Coronary artery (tissue), 2 donors: ENCODE data around the gene PRKCE.

Experiments used
- DNase-seq: peaks from one replicate; pipeline ENCODE4 v3.0.0-alpha.2; 2017; ENCODE audit warnings: low spot score
- H3K27ac ChIP-seq, 2 donors: fragments of 200-600 bp; sonication (generic); one replicate each; pipeline ENCODE4 v1.5.1; 2016 to 2019
- H3K4me3 ChIP-seq: fragments of 200-600 bp; sonication (generic); 2 replicates; pipeline ENCODE4 v1.5.1; 2016; ENCODE audit warnings: mild to moderate bottlenecking, moderate library complexity
- TF ChIP-seq, protein P1 (sequence below): fragments of 200-600 bp; sonication (generic); IDR thresholded peaks from one replicate; pipeline ENCODE4 v1.5.1; 2019; ENCODE audit warnings: antibody characterized with exemption

Gene PRKCE

DNA sequence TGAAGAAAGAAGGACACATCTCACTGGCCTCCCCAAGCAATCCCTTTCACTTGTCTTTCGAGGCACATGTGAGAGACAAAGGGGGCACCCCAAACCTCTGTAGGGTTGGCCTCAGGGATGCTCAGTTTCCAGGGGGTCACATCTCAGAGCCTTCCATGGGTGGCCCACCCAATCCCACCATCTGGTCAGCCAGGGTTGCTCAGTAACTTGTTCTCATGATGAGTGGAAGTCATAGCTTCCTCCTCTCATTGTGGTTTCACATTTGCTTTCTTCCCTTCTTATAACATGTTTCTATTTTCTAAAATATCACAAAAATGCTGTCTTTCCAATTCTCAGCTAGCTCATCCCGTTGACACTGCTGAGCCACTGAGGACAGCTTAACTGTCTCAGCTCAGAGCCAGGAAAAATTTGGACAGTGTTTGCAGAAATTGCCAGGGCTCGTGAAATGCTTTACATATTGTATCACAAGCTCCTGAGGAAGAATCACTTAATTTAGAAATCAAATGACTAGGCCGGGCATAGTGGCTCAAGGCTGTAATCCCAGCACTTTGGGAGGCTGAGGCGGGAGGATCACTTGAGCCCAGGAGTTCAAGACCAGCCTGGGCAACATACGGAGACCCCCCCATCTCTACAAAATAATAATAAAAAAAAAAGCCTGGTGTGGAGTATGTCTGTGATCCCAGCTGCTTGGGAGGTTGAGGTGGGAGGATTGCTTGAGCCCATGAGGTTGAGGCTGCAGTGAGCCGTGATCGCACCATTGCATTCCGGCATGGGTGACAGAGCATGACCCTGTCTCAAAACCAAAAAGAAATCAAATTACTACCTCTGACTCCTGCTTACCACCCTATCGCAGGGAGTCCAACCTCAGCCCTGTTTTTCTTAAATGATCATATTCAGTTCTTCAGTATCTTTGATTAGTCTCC, 129.3 kb downstream of the PRKCE start:
- TF ChIP-seq, protein P1, sequence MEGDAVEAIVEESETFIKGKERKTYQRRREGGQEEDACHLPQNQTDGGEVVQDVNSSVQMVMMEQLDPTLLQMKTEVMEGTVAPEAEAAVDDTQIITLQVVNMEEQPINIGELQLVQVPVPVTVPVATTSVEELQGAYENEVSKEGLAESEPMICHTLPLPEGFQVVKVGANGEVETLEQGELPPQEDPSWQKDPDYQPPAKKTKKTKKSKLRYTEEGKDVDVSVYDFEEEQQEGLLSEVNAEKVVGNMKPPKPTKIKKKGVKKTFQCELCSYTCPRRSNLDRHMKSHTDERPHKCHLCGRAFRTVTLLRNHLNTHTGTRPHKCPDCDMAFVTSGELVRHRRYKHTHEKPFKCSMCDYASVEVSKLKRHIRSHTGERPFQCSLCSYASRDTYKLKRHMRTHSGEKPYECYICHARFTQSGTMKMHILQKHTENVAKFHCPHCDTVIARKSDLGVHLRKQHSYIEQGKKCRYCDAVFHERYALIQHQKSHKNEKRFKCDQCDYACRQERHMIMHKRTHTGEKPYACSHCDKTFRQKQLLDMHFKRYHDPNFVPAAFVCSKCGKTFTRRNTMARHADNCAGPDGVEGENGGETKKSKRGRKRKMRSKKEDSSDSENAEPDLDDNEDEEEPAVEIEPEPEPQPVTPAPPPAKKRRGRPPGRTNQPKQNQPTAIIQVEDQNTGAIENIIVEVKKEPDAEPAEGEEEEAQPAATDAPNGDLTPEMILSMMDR, result no peak
- DNase-seq, result no peak
- no peak overlapping the region for H3K4me3 ChIP-seq
- H3K27ac ChIP-seq, result no peak overlapping the region

DNA sequence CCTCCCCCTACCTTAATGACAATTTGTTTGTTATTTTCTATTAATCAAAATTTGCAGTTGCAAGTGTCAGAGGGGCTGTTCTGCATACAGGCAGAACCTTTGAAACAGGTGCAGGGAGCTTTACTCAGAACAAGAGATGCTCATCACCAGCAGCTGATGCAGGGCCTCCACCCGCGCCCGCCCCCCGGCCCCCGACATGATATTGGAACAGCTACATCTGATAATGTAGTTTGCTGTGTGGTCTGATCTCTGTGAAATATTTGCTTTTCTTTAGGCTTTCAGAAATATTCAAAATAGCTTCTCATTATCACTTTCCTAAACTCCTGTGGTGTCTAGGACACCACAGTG, 130.0 kb downstream of the PRKCE start:
- TF ChIP-seq, protein P1, result no peak
- H3K27ac ChIP-seq, result no peak overlapping the region

DNA sequence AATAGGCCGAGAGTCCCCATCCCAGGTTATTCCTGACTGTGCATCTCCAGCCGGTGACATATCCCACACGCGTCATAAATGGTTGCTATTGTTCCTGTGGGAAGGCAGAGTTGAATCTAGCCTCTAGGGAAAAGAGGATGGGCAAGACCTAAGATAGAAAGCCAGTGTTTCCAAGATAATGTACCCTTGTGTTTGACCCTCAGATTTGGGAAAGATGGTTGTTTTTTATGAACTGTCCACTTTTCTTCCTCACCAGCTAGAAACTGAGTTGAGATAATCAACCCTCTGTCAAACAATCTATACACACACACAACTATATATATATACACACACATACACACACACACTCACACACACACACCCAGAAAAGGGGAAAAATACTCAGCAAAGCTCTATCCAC, 131.0 kb downstream of the PRKCE start:
- H3K4me3 ChIP-seq, result no peak overlapping the region
- no peak for DNase-seq
- TF ChIP-seq, protein P1, result no peak
- H3K27ac ChIP-seq, result no peak overlapping the region

More for the DNA sequence above, 130.0 kb downstream of the PRKCE start:
- DNase-seq, result no peak
- no peak overlapping the region for H3K4me3 ChIP-seq

DNA sequence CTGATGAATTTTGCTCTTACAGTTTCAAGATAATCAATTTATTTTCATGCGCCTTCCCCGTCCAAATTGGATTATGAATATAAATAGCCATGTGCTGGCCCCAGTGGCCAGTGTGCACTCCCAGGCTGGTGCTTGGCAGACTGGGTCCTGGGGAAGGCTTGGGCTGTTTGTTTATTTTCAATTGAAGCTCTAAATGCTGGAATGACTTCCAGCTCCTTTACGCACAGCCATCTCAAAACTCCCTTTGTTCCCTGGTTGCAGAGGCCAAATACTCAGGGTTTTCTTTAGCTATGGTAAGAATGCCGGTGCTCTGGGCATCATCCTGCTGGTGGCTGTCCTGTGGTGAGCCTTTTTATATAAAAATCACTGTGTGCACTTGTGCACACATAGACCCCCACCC, 131.5 kb downstream of the PRKCE start:
- TF ChIP-seq, protein P1, result no peak
- no peak for DNase-seq
- Histone ChIP-seq H3K27ac (no peak overlapping the region), H3K4me3 (no peak overlapping the region)

DNA sequence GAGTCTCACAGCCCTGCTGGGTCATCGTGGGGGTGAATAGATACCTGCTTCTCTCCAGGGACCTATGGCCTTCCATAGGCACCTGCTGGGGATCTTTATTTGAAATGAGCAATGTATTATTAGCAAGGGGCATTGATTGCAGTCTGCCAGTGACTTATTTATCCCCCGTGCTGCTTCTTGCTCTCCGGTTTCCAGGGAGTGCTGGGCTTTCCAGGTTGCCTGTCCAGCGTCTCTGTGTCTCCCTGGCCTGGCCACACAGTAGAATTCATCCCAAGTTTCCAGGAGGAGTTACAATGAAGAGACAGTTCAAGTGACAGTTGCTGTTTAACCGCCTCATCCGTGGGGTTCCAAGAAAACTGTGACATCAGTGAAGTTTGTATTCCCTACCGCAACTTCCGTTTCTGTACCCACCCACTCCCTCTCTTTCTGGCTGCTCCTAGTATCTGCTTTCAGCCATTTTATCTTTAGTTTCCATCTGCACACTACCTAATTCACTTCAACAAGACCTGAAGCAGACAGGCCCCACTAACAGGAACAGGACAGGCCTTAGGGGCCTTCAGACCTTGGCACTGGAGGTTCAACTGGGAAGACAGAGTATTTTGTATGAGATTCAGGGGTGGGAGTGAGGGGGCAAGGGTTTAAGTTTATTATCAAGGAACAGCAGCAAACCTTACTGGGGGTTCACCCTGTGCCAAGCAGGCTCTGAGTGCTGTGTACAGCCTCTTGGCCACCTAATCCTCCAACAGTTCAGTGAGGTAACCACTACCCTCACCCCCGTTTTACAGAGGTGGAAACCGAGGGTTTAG, 134.8 kb downstream of the PRKCE start:
- TF ChIP-seq, protein P1, result no peak
- no peak for DNase-seq
- no peak overlapping the region for H3K27ac ChIP-seq
- H3K4me3 ChIP-seq, result no peak overlapping the region

DNA sequence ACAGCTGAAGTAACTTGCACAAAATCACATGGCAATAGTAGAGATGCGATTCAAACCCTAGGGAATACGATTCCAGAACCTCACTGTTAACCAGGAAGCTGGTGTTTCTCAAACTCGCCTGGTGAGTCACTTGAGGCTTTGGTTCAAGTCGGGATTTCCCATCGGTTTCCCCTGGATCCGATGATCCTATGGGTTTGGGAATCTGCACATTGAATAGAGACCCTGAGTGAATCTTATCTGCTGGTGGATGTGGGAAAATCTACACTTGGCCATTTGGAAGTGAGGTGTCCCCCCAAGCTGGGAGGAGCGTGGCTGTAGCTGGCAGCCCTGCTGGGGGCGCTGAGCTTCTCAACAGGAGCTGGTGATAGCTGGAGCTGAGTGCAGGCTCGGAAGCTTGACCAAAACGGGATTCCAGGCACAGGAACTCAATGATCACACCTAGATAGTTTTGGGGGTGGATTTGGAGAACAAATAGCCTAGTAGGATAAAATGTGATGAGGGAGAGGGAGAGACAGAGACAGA, 135.4 kb downstream of the PRKCE start:
- Histone ChIP-seq H3K4me3 (no peak overlapping the region), H3K27ac (no peak overlapping the region)
- DNase-seq, result no peak
- TF ChIP-seq, protein P1, result no peak
